ENCODE data around the gene OPN4.

The OPN4 gene

GRCh38 chr10:86665218-86665607 lies 10.9 kb downstream of the OPN4 start:
- peak; percentile 32 for DNase-seq (ENCODE audit: low read depth)
- TF ChIP-seq CTCF (IDR thresholded peaks at IDR 0.05; ENCODE audit: low read depth, low read length) (no peak), MAX (IDR thresholded peaks at IDR 0.05; ENCODE audit: low read depth, low read length) (no peak), MYC (IDR thresholded peaks at IDR 0.05; ENCODE audit: low read depth, low read length) (no peak), POLR2A (IDR thresholded peaks at IDR 0.05; ENCODE audit: extremely low read depth, insufficient read length) (no peak)

GRCh38 chr10:86665868-86666267 lies 11.5 kb downstream of the OPN4 start:
- no peak for DNase-seq (ENCODE audit: low read depth)
- no peak for TF ChIP-seq POLR2A (IDR thresholded peaks at IDR 0.05; ENCODE audit: extremely low read depth, insufficient read length)
- no peak for TF ChIP-seq MAX (IDR thresholded peaks at IDR 0.05; ENCODE audit: low read depth, low read length)
- TF ChIP-seq CTCF (IDR thresholded peaks at IDR 0.05; ENCODE audit: low read depth, low read length) = no peak
- no peak overlapping the region for H3K4me3 ChIP-seq (ENCODE audit: low read depth, low read length)

More at GRCh38 chr10:86665218-86665607, 10.9 kb downstream of the OPN4 start:
- no peak overlapping the region for H3K4me3 ChIP-seq (ENCODE audit: low read depth, low read length)

- TF ChIP-seq CTCF (IDR thresholded peaks at IDR 0.05; ENCODE audit: low read depth, low read length) (no peak), MAX (IDR thresholded peaks at IDR 0.05; ENCODE audit: low read depth, low read length) (no peak), POLR2A (IDR thresholded peaks at IDR 0.05; ENCODE audit: extremely low read depth, insufficient read length) (no peak), MYC (IDR thresholded peaks at IDR 0.05; ENCODE audit: low read depth, low read length) (no peak)
- no peak for DNase-seq (ENCODE audit: low read depth)
- H3K4me3 ChIP-seq (ENCODE audit: low read depth, low read length) = no peak overlapping the region
Observed at GRCh38 chr10:86666538-86666937, 12.2 kb downstream of the OPN4 start.

GRCh38 chr10:86667421-86668181 lies 13.3 kb downstream of the OPN4 start:
- DNase-seq (ENCODE audit: low read depth) = no peak
- no peak for TF ChIP-seq MYC (IDR thresholded peaks at IDR 0.05; ENCODE audit: low read depth, low read length)
- no peak for TF ChIP-seq POLR2A (IDR thresholded peaks at IDR 0.05; ENCODE audit: extremely low read depth, insufficient read length)
- TF ChIP-seq MAX (IDR thresholded peaks at IDR 0.05; ENCODE audit: low read depth, low read length) = no peak
- TF ChIP-seq CTCF (IDR thresholded peaks at IDR 0.05; ENCODE audit: low read depth, low read length) = no peak
- H3K4me3 ChIP-seq (ENCODE audit: low read depth, low read length) = no peak overlapping the region

GRCh38 chr10:86668297-86669165 lies 14.2 kb downstream of the OPN4 start, which contains the start of gene LDB3:
LDB3 (plus strand) TSS chr10:86668511; CDS start chr10:86668692, 181 bp downstream.
- TF ChIP-seq MAX (IDR thresholded peaks at IDR 0.05; ENCODE audit: low read depth, low read length) (peak; percentile 64), MYC (IDR thresholded peaks at IDR 0.05; ENCODE audit: low read depth, low read length) (peak; percentile 65), POLR2A (IDR thresholded peaks at IDR 0.05; ENCODE audit: extremely low read depth, insufficient read length) (no peak), CTCF (IDR thresholded peaks at IDR 0.05; ENCODE audit: low read depth, low read length) (peak; percentile 6)
- peak; percentile 91 for DNase-seq (ENCODE audit: low read depth)
- no peak within 1 kb of the TSS for H3K4me3 ChIP-seq (ENCODE audit: low read depth, low read length)
